ENCODE measurements around the gene EGFL8.
"Not testable (repeated sequence)": the region's sequence is repeated elsewhere in the genome, so short reads cannot be mapped to it uniquely, and the experiment has no call there.

Gene EGFL8

DNA sequence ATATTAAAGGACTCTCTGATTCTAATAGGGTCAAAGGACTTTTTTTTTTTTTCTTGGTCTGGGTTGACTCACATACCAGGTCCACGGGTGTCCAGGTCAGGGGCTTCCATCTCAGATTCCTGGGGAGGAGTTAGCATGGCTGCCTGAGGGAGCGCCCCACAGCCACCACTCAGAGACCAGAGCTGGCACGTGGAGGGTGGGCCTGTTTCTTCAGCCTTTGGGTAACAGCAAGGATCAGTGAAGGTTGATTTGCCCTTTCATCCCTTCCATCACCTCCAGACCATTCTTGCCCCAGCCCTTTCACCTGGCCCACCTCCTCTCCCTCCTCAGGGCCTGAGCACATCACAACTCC is 33.9 kb downstream of the EGFL8 start:
- DNase-seq = no peak

DNA sequence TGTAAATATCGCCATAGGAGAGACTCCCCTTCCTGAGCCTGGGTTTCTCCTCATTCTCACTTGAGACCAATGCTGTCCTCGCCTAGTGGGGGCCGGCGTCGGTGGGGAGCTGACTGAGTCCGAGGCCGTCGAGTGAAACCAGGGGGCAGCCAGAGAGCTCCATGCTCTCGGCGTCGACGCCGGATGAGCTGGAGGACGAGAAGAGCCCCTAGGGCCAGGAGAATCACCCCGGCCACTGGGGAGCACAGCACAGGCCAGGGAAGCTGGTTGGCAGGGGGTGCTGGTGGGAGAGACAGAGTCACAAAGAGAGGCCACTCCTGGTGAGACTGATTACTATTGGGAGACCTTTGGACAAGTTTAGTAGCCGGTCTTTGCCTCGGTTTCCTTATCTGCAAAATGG is 34.5 kb downstream of the EGFL8 start:
- no peak for DNase-seq

- DNase-seq = no peak
Measured at GRCh38 chr6:32200711-32201475, 36.5 kb downstream of the EGFL8 start.

- DNase-seq = no peak
Measured at GRCh38 chr6:32202186-32202585, 37.8 kb downstream of the EGFL8 start.

- no peak for DNase-seq
Measured at GRCh38 chr6:32203426-32204267, 39.3 kb downstream of the EGFL8 start.

GRCh38 chr6:32204268-32204715 is 39.9 kb downstream of the EGFL8 start:
- DNase-seq = no peak

GRCh38 chr6:32208996-32209395 is 44.6 kb downstream of the EGFL8 start:
- DNase-seq = no peak

DNA sequence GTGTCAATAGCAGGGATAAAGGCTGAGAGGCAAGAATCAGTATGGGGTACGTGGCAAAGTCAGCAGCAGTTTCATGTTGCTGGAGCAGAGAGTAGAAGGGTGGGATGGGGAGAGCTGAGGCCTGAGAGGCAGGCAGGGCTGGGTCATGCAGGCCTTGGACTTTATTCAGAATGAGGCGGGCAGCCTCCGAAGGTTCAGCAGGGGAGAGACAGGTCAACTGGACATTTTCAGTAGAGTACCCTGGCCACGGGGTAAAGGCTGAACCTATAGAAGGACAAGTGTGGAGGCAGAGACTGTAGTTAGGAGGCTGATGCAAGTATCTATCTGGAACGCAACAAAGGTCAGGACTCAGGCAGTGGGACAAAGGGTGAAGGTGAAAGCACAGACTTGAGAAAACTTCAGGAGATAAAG is 45.8 kb downstream of the EGFL8 start:
- DNase-seq = no peak

DNA sequence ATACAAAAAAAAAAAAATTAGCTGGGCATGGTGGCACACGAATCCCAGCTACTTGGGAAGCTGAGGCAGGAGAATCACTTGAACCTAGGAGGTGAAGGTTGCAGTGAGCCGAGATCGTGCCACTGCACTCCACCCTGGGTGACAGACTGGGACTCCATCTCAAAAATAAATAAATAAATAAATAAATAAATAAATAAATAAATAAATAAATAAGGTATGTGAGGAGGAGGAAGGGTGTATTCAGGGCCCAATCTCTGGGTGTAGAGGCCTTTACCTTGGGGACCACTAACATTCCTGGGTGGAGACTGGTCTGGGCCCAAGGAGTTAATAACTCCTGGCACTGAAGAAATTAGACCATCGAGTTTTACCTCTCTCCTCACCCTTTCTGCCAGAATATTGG is 47.0 kb downstream of the EGFL8 start:
- DNase-seq = not testable (repeated sequence)

DNA sequence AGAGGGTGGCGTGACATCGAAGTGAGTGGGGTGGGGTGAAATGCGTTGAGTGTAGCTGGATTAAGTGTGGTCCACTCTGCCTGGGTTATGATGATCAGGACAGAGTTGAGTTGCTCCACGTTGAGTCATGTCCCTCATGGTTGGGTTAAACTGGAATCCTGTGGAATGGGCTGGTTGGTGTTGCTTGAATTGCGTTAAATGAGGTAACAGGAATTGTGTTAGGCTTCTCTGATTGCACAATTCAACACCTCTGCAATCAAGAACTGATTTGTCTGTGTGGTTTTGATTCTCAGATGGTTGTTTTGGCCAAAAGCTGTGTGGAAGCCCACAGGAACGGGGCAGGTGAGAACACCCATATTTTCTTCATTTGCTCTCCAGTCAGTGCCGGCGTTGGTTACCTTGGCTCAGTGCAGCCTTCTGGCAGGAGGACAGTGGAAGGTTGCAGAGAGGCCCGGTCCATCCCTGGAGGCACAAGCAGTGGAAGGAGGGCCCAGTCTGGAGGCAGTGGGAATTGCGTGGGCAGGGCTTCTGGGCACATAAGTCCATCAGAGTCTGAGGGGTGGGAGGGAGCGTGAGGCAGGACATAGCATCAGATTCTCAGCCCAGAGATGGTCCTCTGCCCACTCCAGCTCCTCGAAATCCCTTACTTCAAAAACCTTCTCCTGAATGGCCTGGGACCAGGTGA is 47.8 kb downstream of the EGFL8 start:
- no peak for DNase-seq

DNA sequence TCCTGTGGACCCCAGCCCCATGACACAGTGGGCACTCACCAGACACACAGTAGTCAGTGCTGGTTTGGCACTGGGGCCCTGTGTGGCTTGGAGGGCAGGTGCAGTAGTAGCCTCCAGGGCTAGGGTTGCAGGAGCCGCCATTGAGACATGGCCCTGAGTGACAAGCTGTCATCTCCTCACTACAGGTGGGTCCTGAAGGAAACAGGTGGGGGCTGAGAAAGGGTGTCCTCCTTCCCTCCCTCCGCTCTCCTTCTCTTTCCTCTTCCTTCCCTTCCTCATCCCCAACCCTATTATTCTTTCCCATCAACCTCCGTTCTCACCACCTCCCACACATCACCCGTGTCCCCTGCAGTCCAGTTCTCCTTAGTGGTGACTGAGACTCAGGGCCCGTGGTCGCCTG is 49.3 kb downstream of the EGFL8 start:
- no peak for DNase-seq

DNA sequence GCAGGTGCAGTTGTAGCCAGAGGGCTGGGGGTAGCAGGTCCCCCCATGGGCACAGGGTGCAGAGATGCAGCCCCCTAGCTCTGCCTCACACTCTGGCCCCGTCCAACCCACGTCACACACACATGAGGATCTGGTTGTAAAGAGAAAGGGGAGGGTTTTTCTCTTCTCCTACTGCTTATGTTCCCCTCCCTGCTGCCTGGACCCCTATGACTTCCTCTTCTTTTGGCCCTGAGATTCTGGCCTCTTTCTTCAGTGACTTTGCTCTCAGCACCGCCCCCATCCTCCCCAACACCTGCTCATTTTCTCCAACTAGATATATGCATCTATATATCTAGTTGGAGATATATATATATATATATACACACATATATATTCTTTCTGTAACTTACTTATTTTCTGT is 49.7 kb downstream of the EGFL8 start:
- DNase-seq = no peak

DNA sequence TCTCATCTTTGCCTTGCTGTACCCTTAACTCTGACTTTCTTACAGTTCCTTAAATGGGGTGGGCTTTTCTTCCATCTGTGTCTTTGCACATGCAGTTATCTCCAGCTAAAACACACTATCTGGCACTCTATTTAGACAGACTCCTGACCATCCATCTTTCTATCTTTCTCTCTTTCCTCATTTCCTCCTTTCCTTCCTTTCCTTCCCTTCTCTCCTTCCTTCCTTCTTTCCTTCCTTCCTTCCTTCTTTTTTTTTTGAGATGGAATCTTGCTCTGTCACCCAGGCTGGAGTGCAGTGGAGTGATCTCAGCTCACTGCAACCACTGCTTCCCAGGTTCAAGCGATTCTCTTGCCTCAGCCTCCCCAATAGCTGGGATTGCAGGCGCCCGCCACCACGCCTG is 51.2 kb downstream of the EGFL8 start:
- no peak for DNase-seq

GRCh38 chr6:32216285-32216684 is 51.9 kb downstream of the EGFL8 start:
- DNase-seq = no peak

DNA sequence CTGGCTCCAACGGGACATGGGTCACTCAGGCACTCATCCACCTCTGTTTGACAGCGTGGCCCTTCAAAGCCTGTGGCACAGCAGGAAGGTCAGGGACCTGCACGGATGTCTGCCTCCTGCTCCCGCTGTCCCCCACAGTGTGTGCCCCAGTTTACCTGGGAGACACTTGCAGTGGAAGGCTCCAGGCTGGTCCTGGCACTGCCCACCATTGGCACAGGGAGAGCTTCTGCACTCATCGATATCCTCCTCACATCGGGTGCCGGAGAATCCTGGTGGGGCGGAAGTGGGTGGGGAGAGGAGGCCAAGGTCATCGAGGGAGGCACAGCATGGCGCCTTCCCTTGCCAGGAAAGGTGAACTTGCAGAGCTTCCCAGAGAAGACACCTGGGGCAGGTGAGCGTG is 52.6 kb downstream of the EGFL8 start:
- DNase-seq = no peak

All from CD4-positive, alpha-beta T cell treated with Interleukin-17A for 1 hour (primary cell).